HepG2 (cell line): ENCODE measurements around the gene SLC11A1. TPM values are rescaled to one million over a fixed set of nuclear protein-coding genes. Genes with fewer than 3 reads are reported as not detected.

Experiments used
- ATF7 ChIP-seq, 2 experiments: fragments of 450-650 bp in 1 of 2; sonication (generic) in 1 of 2; formaldehyde crosslinking in 1 of 2; IDR thresholded peaks; 2 replicates each; pipeline versions ENCODE4 v1.4.0 to v1.6.1; 2016 to 2020; ENCODE audit warnings: antibody characterized with exemption in 1 of 2, mild to moderate bottlenecking in 1 of 2, missing genetic modification reagents in 1 of 2
- HNRNPL ChIP-seq: fragments of 200-400 bp; formaldehyde crosslinking; IDR thresholded peaks from 2 replicates; pipeline ENCODE4 v1.6.1; 2017; ENCODE audit warnings: mild to moderate bottlenecking, low read depth, low read length
- JUND ChIP-seq: sonication (generic); formaldehyde crosslinking; IDR thresholded peaks from 2 replicates; pipeline ENCODE4 v1.8.0; 2022; ENCODE audit warnings: mild to moderate bottlenecking, missing genetic modification reagents
- RAD21 ChIP-seq: fragments of 450-650 bp; formaldehyde crosslinking; IDR thresholded peaks from 2 replicates; pipeline ENCODE4 v1.5.0; 2020; ENCODE audit warnings: mild to moderate bottlenecking
- RBM39 ChIP-seq: fragments of 200-400 bp; formaldehyde crosslinking; IDR thresholded peaks from one replicate; pipeline ENCODE4 v1.6.1; 2018; ENCODE audit warnings: antibody characterized with exemption, mild to moderate bottlenecking, low read depth, low read length; ENCODE audit not compliant: poor library complexity, severe bottlenecking
- RNF219 ChIP-seq: sonication (generic); formaldehyde crosslinking; IDR thresholded peaks from 2 replicates; pipeline ENCODE4 v1.5.0; 2020; ENCODE audit warnings: mild to moderate bottlenecking, missing genetic modification reagents
- SNAPC4 ChIP-seq: sonication (generic); formaldehyde crosslinking; IDR thresholded peaks from 2 replicates; pipeline ENCODE4 v1.4.0; 2020; ENCODE audit warnings: mild to moderate bottlenecking, missing genetic modification reagents
- ZNF124 ChIP-seq: sonication (generic); formaldehyde crosslinking; IDR thresholded peaks from 2 replicates; pipeline ENCODE4 v1.4.0; 2020; ENCODE audit warnings: missing genetic modification reagents
- ZNF274 ChIP-seq: sonication (generic); formaldehyde crosslinking; IDR thresholded peaks from 2 replicates; pipeline ENCODE4 v1.5.1; 2020; ENCODE audit warnings: mild to moderate bottlenecking, missing genetic modification reagents
- ZNF430 ChIP-seq: sonication (generic); formaldehyde crosslinking; IDR thresholded peaks from 2 replicates; pipeline ENCODE4 v1.9.0; 2021; ENCODE audit warnings: mild to moderate bottlenecking, missing genetic modification reagents
- ZNF737 ChIP-seq: sonication (generic); formaldehyde crosslinking; IDR thresholded peaks from 2 replicates; pipeline ENCODE4 v1.5.0; 2020; ENCODE audit warnings: missing genetic modification reagents, mild to moderate bottlenecking, borderline replicate concordance
- ZNF75D ChIP-seq: sonication (generic); formaldehyde crosslinking; IDR thresholded peaks from 2 replicates; pipeline ENCODE4 v1.8.1; 2023; ENCODE audit warnings: missing genetic modification reagents, mild to moderate bottlenecking, borderline replicate concordance
- ZNF850 ChIP-seq: sonication (generic); formaldehyde crosslinking; conservative IDR thresholded peaks from 2 replicates; pipeline ENCODE4 v1.9.0; 2021; ENCODE audit warnings: mild to moderate bottlenecking, missing genetic modification reagents
- polyA plus RNA-seq, 8 experiments: library from polyadenylated mRNA; depleted of rRNA in 3 of 8; stranded (reverse) in 7 of 8; unstranded in 1 of 8; fragments of >200 nt; fragmentation: Illumina TruSeq in 4 of 8; extraction: Trizol in 4 of 8; gene quantifications; 2 replicates each; pipeline versions ENCODE4 v1.2.1 to v1.2.3, GENCODE V29; 2011 to 2016; ENCODE audit warnings: low read depth in 4 of 8, missing spikeins in 1 of 8, mixed read lengths in 1 of 8; ENCODE audit not compliant: insufficient read depth in 1 of 8
- total RNA-seq, 5 experiments: library from RNA; depleted of rRNA; stranded (reverse); fragments of >200 nt; fragmentation: Illumina TruSeq; extraction: Trizol; gene quantifications; 2 replicates each; pipeline ENCODE4 v1.2.3, GENCODE V29; 2016; ENCODE audit warnings: low read depth in 1 of 5
- TF ChIP-seq, protein P1 (sequence below): sonication (generic); formaldehyde crosslinking; IDR thresholded peaks from 2 replicates; pipeline ENCODE4 v1.4.0; 2020; ENCODE audit warnings: missing genetic modification reagents

SLC11A1 gene
- total and polyA plus RNA-seq, 2 of the 13 experiments (the other 11 are each of a cell fraction or from before 2014, with no cell fraction given), result 0.33 to 2.3 TPM

DNA sequence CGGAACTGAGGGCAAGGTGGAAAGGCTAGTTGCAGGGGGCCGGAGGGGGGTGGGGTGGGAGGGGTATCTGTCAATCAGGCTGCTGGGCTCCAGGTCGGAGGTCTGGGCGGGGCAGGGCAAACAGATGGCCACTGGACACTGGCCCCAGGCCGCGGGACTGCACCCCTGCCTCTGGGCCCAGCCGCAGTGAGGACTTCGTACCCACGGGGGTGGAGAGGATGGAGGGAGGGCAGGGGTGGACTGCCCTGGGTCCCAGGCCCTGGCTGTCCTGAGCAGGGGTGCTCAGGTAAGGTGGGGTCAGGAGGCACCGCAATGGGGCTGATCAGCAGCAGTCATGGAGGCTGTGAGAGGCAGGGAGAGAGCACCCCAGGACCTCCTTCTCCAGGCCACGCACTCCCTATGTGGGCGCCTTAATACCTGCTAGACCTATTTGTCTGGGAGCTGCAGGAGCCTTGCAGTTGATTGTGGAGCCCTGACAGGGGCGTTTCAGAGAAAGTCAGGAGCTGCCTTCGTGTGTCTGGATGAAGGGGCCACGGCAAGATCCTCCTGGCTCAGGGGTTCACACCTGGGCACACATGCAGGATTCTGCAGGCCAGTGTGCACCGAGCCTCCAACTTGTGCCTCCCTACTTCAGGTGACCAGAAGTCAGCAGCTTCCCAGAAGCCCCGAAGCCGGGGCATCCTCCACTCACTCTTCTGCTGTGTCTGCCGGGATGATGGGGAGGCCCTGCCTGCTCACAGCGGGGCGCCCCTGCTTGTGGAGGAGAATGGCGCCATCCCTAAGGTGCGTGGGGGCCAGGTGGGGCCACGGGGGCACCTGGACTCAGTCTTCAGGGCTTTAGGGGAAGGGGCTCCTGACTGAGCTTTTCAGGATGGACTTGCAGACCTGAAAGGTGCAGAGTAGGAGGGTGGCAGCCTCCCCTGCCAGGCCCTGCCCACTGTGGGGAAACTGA, 19.1 kb downstream of the SLC11A1 start (continued):
- peak; percentile 29; the same call in 1 of the 2 replicates for TF ChIP-seq JUND (CRISPR knock-in tag)
- no peak for TF ChIP-seq SNAPC4
- TF ChIP-seq ZNF430 (CRISPR knock-in tag), result no peak; the same call in 1 of the 2 replicates
- TF ChIP-seq RNF219 (CRISPR knock-in tag), result no peak
- no peak for TF ChIP-seq ZNF75D (CRISPR knock-in tag)
- no peak for TF ChIP-seq ZNF737
- TF ChIP-seq RBM39, result no peak
- TF ChIP-seq ZNF124, result no peak; the same call in 1 of the 2 replicates
- TF ChIP-seq HNRNPL, result peak; percentile 82; the same call in 1 of the 2 replicates
- TF ChIP-seq ATF7 (IDR thresholded peaks at IDR 0.05), result no peak
- TF ChIP-seq ATF7 (CRISPR knock-in tag; IDR thresholded peaks at IDR 0.05), result peak; percentile 61; the same call in 1 of the 2 replicates
- no peak for TF ChIP-seq ZNF274
- TF ChIP-seq, protein P1, sequence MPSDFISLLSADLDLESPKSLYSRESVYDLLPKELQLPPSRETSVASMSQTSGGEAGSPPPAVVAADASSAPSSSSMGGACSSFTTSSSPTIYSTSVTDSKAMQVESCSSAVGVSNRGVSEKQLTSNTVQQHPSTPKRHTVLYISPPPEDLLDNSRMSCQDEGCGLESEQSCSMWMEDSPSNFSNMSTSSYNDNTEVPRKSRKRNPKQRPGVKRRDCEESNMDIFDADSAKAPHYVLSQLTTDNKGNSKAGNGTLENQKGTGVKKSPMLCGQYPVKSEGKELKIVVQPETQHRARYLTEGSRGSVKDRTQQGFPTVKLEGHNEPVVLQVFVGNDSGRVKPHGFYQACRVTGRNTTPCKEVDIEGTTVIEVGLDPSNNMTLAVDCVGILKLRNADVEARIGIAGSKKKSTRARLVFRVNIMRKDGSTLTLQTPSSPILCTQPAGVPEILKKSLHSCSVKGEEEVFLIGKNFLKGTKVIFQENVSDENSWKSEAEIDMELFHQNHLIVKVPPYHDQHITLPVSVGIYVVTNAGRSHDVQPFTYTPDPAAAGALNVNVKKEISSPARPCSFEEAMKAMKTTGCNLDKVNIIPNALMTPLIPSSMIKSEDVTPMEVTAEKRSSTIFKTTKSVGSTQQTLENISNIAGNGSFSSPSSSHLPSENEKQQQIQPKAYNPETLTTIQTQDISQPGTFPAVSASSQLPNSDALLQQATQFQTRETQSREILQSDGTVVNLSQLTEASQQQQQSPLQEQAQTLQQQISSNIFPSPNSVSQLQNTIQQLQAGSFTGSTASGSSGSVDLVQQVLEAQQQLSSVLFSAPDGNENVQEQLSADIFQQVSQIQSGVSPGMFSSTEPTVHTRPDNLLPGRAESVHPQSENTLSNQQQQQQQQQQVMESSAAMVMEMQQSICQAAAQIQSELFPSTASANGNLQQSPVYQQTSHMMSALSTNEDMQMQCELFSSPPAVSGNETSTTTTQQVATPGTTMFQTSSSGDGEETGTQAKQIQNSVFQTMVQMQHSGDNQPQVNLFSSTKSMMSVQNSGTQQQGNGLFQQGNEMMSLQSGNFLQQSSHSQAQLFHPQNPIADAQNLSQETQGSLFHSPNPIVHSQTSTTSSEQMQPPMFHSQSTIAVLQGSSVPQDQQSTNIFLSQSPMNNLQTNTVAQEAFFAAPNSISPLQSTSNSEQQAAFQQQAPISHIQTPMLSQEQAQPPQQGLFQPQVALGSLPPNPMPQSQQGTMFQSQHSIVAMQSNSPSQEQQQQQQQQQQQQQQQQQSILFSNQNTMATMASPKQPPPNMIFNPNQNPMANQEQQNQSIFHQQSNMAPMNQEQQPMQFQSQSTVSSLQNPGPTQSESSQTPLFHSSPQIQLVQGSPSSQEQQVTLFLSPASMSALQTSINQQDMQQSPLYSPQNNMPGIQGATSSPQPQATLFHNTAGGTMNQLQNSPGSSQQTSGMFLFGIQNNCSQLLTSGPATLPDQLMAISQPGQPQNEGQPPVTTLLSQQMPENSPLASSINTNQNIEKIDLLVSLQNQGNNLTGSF (CRISPR knock-in tag), result no peak
- 0 out of 2 replicates have a peak, but pooled peaks have one; percentile 47 for TF ChIP-seq RAD21 (CRISPR knock-in tag)
- no peak; the same call in 1 of the 2 replicates for TF ChIP-seq ZNF850 (CRISPR knock-in tag)
